GM23338 (cell line): ENCODE results near the gene PLBD1. TPM values are rescaled to one million over a fixed set of nuclear protein-coding genes. Genes with fewer than 3 reads are reported as not detected.

ENCODE experiments used
- ATAC-seq: fragments of 200-7000 bp; cut with Tn5 transposase; 3 replicates; pipeline ENCODE4 v1.9.1; 2020
- DNase-seq: peaks from one replicate; pipeline ENCODE4 v3.0.0-alpha.2; 2015; ENCODE audit warnings: low spot score
- H2AFZ ChIP-seq: fragments of 200-600 bp; sonication (generic); 2 replicates; pipeline ENCODE4 v1.8.0; 2016; ENCODE audit warnings: antibody characterized with exemption, mild to moderate bottlenecking, moderate library complexity
- H3F3A ChIP-seq: fragments of 200-600 bp; sonication (generic); replicated peaks from 2 replicates; pipeline ENCODE4 v1.8.0; 2017; ENCODE audit warnings: antibody characterized with exemption, mixed run types, low read depth
- H3K27ac ChIP-seq: fragments of 200-600 bp; sonication (generic); 2 replicates; pipeline ENCODE4 v1.6.1; 2016; ENCODE audit warnings: low read depth
- H3K27me3 ChIP-seq: fragments of 200-600 bp; sonication (generic); 2 replicates; pipeline ENCODE4 v1.8.0; 2016; ENCODE audit warnings: mild to moderate bottlenecking, mixed run types, moderate library complexity; ENCODE audit not compliant: insufficient read depth
- H3K36me3 ChIP-seq: fragments of 200-600 bp; sonication (generic); 2 replicates; pipeline ENCODE4 v1.8.0; 2016; ENCODE audit warnings: mild to moderate bottlenecking; ENCODE audit not compliant: insufficient read depth
- H3K4me1 ChIP-seq: fragments of 200-600 bp; sonication (generic); 2 replicates; pipeline ENCODE4 v1.8.0; 2016; ENCODE audit warnings: mild to moderate bottlenecking, moderate library complexity; ENCODE audit not compliant: insufficient read depth
- H3K4me2 ChIP-seq: fragments of 200-600 bp; sonication (generic); 2 replicates; pipeline ENCODE4 v1.7.1; 2017; ENCODE audit warnings: mixed run types
- H3K4me3 ChIP-seq: fragments of 200-600 bp; sonication (generic); 2 replicates; pipeline ENCODE4 v1.6.1; 2016; ENCODE audit warnings: mixed run types
- H3K79me2 ChIP-seq: fragments of 200-600 bp; sonication (generic); replicated peaks from 2 replicates; pipeline ENCODE4 v1.8.0; 2017; ENCODE audit warnings: mild to moderate bottlenecking; ENCODE audit not compliant: insufficient read depth
- H3K9me2 ChIP-seq: fragments of 200-600 bp; sonication (generic); 2 replicates; pipeline ENCODE4 v1.8.0; 2017; ENCODE audit not compliant: insufficient read depth
- H4K20me1 ChIP-seq: fragments of 200-600 bp; sonication (generic); replicated peaks from 2 replicates; pipeline ENCODE4 v1.8.0; 2017; ENCODE audit warnings: mild to moderate bottlenecking; ENCODE audit not compliant: insufficient read depth
- H3K27ac Mint-ChIP-seq: 2 replicates; pipeline ENCODE4 v1.8.0; 2020; ENCODE audit warnings: inconsistent platforms, mild to moderate bottlenecking, moderate library complexity, mixed read lengths
- H3K27me3 Mint-ChIP-seq: 3 replicates; pipeline ENCODE4 v1.8.0; 2022; ENCODE audit warnings: low read depth, mild to moderate bottlenecking, moderate library complexity, mixed read lengths, inconsistent platforms; ENCODE audit not compliant: insufficient read depth, poor library complexity
- H3K36me3 Mint-ChIP-seq: 3 replicates; pipeline ENCODE4 v1.8.0; 2021; ENCODE audit warnings: low read depth, mild to moderate bottlenecking, inconsistent platforms, moderate library complexity, mixed read lengths
- H3K4me1 Mint-ChIP-seq: 3 replicates; pipeline ENCODE4 v1.8.0; 2020; ENCODE audit warnings: mild to moderate bottlenecking, inconsistent platforms, mixed read lengths
- H3K4me3 Mint-ChIP-seq: 3 replicates; pipeline ENCODE4 v1.8.0; 2021; ENCODE audit warnings: moderate library complexity, mild to moderate bottlenecking, inconsistent platforms, mixed read lengths
- H3K9me3 Mint-ChIP-seq: 3 replicates; pipeline ENCODE4 v1.8.0; 2020; ENCODE audit warnings: moderate library complexity, mild to moderate bottlenecking, inconsistent platforms, mixed read lengths
- CREB1 ChIP-seq: fragments of 250-450 bp; sonication (Bioruptor Pico); IDR thresholded peaks from 2 replicates; pipeline ENCODE4 v1.5.0; 2020; ENCODE audit warnings: low read depth, mild to moderate bottlenecking, moderate library complexity
- CTCF ChIP-seq, 2 experiments: fragments of 200-600 bp in 1 of 2; sonication (generic) in 1 of 2; conservative IDR thresholded peaks; 2 replicates each; pipeline versions ENCODE4 v1.5.1 to v1.6.1; 2016 to 2017; ENCODE audit warnings: antibody characterized with exemption in 2 of 2, low read depth in 2 of 2, mild to moderate bottlenecking in 2 of 2, moderate library complexity in 1 of 2
- ETS1 ChIP-seq: IDR thresholded peaks from 2 replicates; pipeline ENCODE4 v1.6.1; 2016; ENCODE audit warnings: antibody characterized with exemption
- EZH2 ChIP-seq: fragments of 200-600 bp; sonication (generic); IDR thresholded peaks from one replicate; pipeline ENCODE4 v1.8.0; 2017; ENCODE audit warnings: antibody characterized with exemption, mild to moderate bottlenecking, low read depth; ENCODE audit not compliant: unreplicated experiment
- EZH2phosphoT487 ChIP-seq: fragments of 200-600 bp; sonication (generic); IDR thresholded peaks from one replicate; pipeline ENCODE4 v1.8.1; 2018; ENCODE audit warnings: antibody characterized with exemption; ENCODE audit not compliant: unreplicated experiment
- JUNB ChIP-seq: IDR thresholded peaks from one replicate; pipeline ENCODE4 v1.6.1; 2016; ENCODE audit warnings: antibody characterized with exemption; ENCODE audit not compliant: unreplicated experiment
- NANOG ChIP-seq: IDR thresholded peaks from 2 replicates; pipeline ENCODE4 v1.6.1; 2016; ENCODE audit warnings: antibody characterized with exemption, borderline replicate concordance
- POLR2AphosphoS5 ChIP-seq: IDR thresholded peaks from 2 replicates; pipeline ENCODE4 v1.6.1; 2016; ENCODE audit warnings: antibody characterized with exemption, low read depth
- REST ChIP-seq: IDR thresholded peaks from one replicate; pipeline ENCODE4 v1.6.1; 2018; ENCODE audit warnings: antibody characterized with exemption; ENCODE audit not compliant: unreplicated experiment
- STAT1 ChIP-seq: IDR thresholded peaks from one replicate; pipeline ENCODE4 v1.6.1; 2016; ENCODE audit warnings: antibody characterized with exemption; ENCODE audit not compliant: unreplicated experiment
- ZNF114 ChIP-seq: fragments of 250-450 bp; sonication (Bioruptor Pico); IDR thresholded peaks from 2 replicates; pipeline ENCODE4 v1.5.0; 2020; ENCODE audit warnings: mild to moderate bottlenecking, moderate library complexity
- ZNF331 ChIP-seq: fragments of 250-450 bp; sonication (Bioruptor Pico); IDR thresholded peaks from 2 replicates; pipeline ENCODE4 v1.5.0; 2020; ENCODE audit warnings: low read depth, mild to moderate bottlenecking, moderate library complexity
- ZNF462 ChIP-seq: fragments of 250-450 bp; sonication (Bioruptor Pico); IDR thresholded peaks from 2 replicates; pipeline ENCODE4 v1.5.0; 2020; ENCODE audit warnings: mild to moderate bottlenecking, moderate library complexity
- polyA plus RNA-seq: library from polyadenylated mRNA; unstranded; fragments of >200 nt; fragmentation: Nextera tagmentation; extraction: Ambion mirVana; gene quantifications from 2 replicates; pipeline ENCODE4 v1.2.1, GENCODE V29; 2016
- total RNA-seq: library from RNA; depleted of rRNA; stranded (reverse); fragments of >200 nt; shearing (Covaris generic); gene quantifications from 2 replicates; pipeline ENCODE4 v1.2.3, GENCODE V29; 2014

Gene PLBD1
- total and polyA plus RNA-seq, 2 experiments from 2014 or later = 10.2 to 16.3 TPM

- Mint-ChIP-seq H3K9me3 (no peaks in the 10 kb centered on the region), H3K27me3 (no peaks in the 10 kb centered on the region), H3K4me1 (peaks cover 4% of the 10 kb centered on the region), H3K27ac (no peak overlapping the region), H3K4me3 (no peak overlapping the region), H3K36me3 (no peaks in the 10 kb centered on the region)
- Histone ChIP-seq H2AFZ (no peak overlapping the region), H3K79me2 (no peaks in the 10 kb centered on the region), H3K4me1 (peaks cover 10% of the 10 kb centered on the region; the same call in 1 of the 2 replicates), H3K4me2 (no peak overlapping the region), H3K9me2 (no peaks in the 10 kb centered on the region), H3F3A (no peaks in the 10 kb centered on the region), H3K27me3 (no peaks in the 10 kb centered on the region), H4K20me1 (no peaks in the 10 kb centered on the region), H3K4me3 (no peak overlapping the region), H3K36me3 (no peaks in the 10 kb centered on the region), H3K27ac (no peak overlapping the region)
- no peak for TF ChIP-seq ZNF114 (CRISPR knock-in tag)
- no peak for TF ChIP-seq CTCF (conservative IDR thresholded peaks at IDR 0.05; ENCODE audit: low read depth in 2 of 2)
- no peak for TF ChIP-seq POLR2AphosphoS5
- no peak for TF ChIP-seq ETS1
- TF ChIP-seq STAT1 = no peak
- no peak for TF ChIP-seq REST
- TF ChIP-seq CREB1 (CRISPR knock-in tag) = no peak
- TF ChIP-seq EZH2phosphoT487 = no peak
- no peak for TF ChIP-seq ZNF331 (CRISPR knock-in tag)
- no peak for TF ChIP-seq EZH2
- TF ChIP-seq NANOG = no peak
- no peak for TF ChIP-seq JUNB
- no peak for TF ChIP-seq ZNF462 (CRISPR knock-in tag)
- no peak for ATAC-seq
- no peak for DNase-seq
Observed at GRCh38 chr12:14575585-14575984, 7.9 kb upstream of the PLBD1 start.
